Measurements from ENCODE around the gene ADSS1.

- TF ChIP-seq CTCF (IDR thresholded peaks at IDR 0.05; ENCODE audit: low read length) (no peak), EZH2 (IDR thresholded peaks at IDR 0.05; ENCODE audit: borderline replicate concordance, low read length) (no peak)
These were observed 59.6 kb downstream of the ADSS1 start for GRCh38 chr14:104783484-104784217.
